HEK293T (cell line): ENCODE data around the gene F8.
A peak's percentile ranks its signal among the peaks of the same experiment; 100 is the strongest.
"Not testable (repeated sequence)": the region's sequence is repeated elsewhere in the genome, so short reads cannot be mapped to it uniquely, and the experiment has no call there.

Experiments
- CTCF ChIA-PET: fragments of 350-600 bp; formaldehyde crosslinking; extraction: SDS; loops from one replicate; lab custom pipeline; 2021; ENCODE audit warnings: antibody characterized with exemption, inconsistent platforms; lab: Yijun Ruan, JAX
- POLR2A ChIA-PET: fragments of 350-600 bp; formaldehyde crosslinking; extraction: SDS; loops from one replicate; lab custom pipeline; 2020; ENCODE audit warnings: antibody characterized with exemption, inconsistent platforms; lab: Yijun Ruan, JAX
- DNase-seq: peaks from one replicate; pipeline ENCODE4 v3.0.0; 2012; ENCODE audit warnings: mixed read lengths; ENCODE audit errors: extremely low spot score
- ARNT ChIP-seq: fragments of 450-650 bp; IDR thresholded peaks from 2 replicates; pipeline ENCODE4 v1.6.1; 2017; ENCODE audit warnings: mild to moderate bottlenecking
- BHLHE40 ChIP-seq: fragments of 450-650 bp; IDR thresholded peaks from 2 replicates; pipeline ENCODE4 v1.6.1; 2016; ENCODE audit warnings: mild to moderate bottlenecking, moderate library complexity, borderline replicate concordance
- CTBP1 ChIP-seq: fragments of 450-650 bp; IDR thresholded peaks from 2 replicates; pipeline ENCODE4 v1.6.1; 2016; ENCODE audit warnings: borderline replicate concordance
- ELF4 ChIP-seq: fragments of 450-650 bp; IDR thresholded peaks from 2 replicates; pipeline ENCODE4 v1.6.1; 2017; ENCODE audit warnings: antibody characterized with exemption
- FOXA1 ChIP-seq: fragments of 450-650 bp; IDR thresholded peaks from 2 replicates; pipeline ENCODE4 v1.6.1; 2016; ENCODE audit warnings: mild to moderate bottlenecking
- FOXK2 ChIP-seq: fragments of 450-650 bp; IDR thresholded peaks from 2 replicates; pipeline ENCODE4 v1.6.1; 2016; ENCODE audit warnings: mild to moderate bottlenecking
- FOXM1 ChIP-seq: fragments of 450-650 bp; IDR thresholded peaks from 2 replicates; pipeline ENCODE4 v1.6.1; 2017; ENCODE audit warnings: mild to moderate bottlenecking, borderline replicate concordance
- HDGF ChIP-seq: fragments of 450-650 bp; IDR thresholded peaks from 2 replicates; pipeline ENCODE4 v1.6.1; 2017; ENCODE audit warnings: antibody characterized with exemption, borderline replicate concordance
- L3MBTL2 ChIP-seq: fragments of 450-650 bp; conservative IDR thresholded peaks from 2 replicates; pipeline ENCODE4 v1.6.1; 2016; ENCODE audit warnings: mild to moderate bottlenecking
- LEF1 ChIP-seq: fragments of 450-650 bp; IDR thresholded peaks from 2 replicates; pipeline ENCODE4 v1.6.1; 2017; ENCODE audit warnings: mild to moderate bottlenecking, borderline replicate concordance
- NFRKB ChIP-seq: fragments of 450-650 bp; IDR thresholded peaks from 2 replicates; pipeline ENCODE4 v1.6.1; 2016; ENCODE audit warnings: mild to moderate bottlenecking, moderate library complexity
- PKNOX1 ChIP-seq: fragments of 450-650 bp; IDR thresholded peaks from 2 replicates; pipeline ENCODE4 v1.6.1; 2016
- SP1 ChIP-seq: fragments of 450-650 bp; IDR thresholded peaks from 2 replicates; pipeline ENCODE4 v1.6.1; 2017
- SUZ12 ChIP-seq: fragments of 450-650 bp; IDR thresholded peaks from 2 replicates; pipeline ENCODE4 v1.6.1; 2016; ENCODE audit warnings: mild to moderate bottlenecking
- TARDBP ChIP-seq: fragments of 450-650 bp; IDR thresholded peaks from 2 replicates; pipeline ENCODE4 v1.6.1; 2016
- ZNF384 ChIP-seq: fragments of 450-650 bp; IDR thresholded peaks from 2 replicates; pipeline ENCODE4 v1.6.1; 2016

Gene F8

DNA sequence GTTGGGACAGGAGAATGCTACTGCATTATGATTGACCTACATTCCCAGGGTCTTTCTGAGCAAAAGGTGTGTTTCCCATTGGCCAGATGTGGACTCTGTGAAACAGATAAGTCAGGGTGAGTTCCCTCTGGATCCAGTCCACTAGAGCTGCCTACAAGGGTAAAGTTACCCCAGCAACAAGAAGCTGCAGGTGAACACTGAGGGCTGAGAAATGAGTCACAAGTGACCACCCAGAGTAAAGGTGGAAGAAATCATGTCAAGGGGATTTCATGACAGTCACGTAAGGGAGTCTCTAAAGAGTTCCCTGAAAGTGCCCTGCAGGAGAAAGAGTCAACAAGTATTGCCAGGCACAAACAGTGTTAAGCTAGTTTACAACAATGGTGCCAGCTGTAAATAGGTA lies 120.1 kb downstream of the F8 start:
- POLR2A ChIA-PET = no interaction called here
- CTCF ChIA-PET = interaction anchor here (0.8 kb wide), 1 partner anchor 15 kb away, joined by 3 read pairs; no protein-coding TSS in a partner anchor
- no peak for DNase-seq
- no peak for TF ChIP-seq L3MBTL2

DNA sequence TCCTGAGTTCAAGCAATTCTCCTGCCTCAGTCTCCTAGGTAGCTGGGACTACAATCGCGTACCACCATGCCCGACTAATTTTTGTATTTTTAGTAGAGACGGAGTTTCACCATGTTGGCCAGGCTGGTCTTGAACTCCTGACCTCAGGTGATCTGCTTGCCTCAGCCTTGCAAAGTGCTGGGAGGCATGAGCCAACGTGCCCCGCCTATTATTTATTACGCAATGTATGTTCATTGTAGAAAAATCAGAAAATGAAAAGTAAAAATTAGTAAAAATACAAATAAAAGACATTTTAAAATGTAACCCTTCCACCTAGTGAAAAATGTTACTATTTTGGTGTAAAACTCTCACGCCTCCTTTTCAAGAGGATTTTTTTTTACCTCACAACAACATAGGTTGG lies 122.2 kb downstream of the F8 start:
- POLR2A ChIA-PET = no interaction called here
- TF ChIP-seq BHLHE40 (no peak), NFRKB (no peak), HDGF (no peak), FOXM1 (no peak), ZNF384 (no peak), ELF4 (no peak), CTBP1 (no peak)
- CTCF ChIA-PET = interaction anchor here (0.7 kb wide), 1 partner anchor 34 kb away, joined by 3 read pairs; no protein-coding TSS in a partner anchor
- no peak for DNase-seq

GRCh38 chrX:154892296-154892695 lies 130.2 kb downstream of the F8 start:
- ChIA-PET CTCF (no interaction called here), POLR2A (no interaction called here)
- DNase-seq = no peak
- TF ChIP-seq SUZ12 (no peak), ZNF384 (no peak), BHLHE40 (no peak), NFRKB (no peak), ELF4 (no peak), FOXM1 (no peak), L3MBTL2 (no peak), FOXK2 (no peak), HDGF (no peak), LEF1 (no peak), TARDBP (no peak), SP1 (no peak), FOXA1 (no peak), ARNT (no peak), PKNOX1 (no peak), CTBP1 (no peak)

GRCh38 chrX:154890990-154891639 lies 131.4 kb downstream of the F8 start:
- TF ChIP-seq PKNOX1 (peak; percentile 67), FOXA1 (no peak)
- ChIA-PET CTCF (no interaction called here), POLR2A (no interaction called here)
- DNase-seq = peak; percentile 14

- POLR2A ChIA-PET, DNase-seq, CTCF ChIA-PET: not testable (repeated sequence)
These were observed 135.7 kb downstream of the F8 start for GRCh38 chrX:154886789-154887221.

GRCh38 chrX:154886069-154886788 lies 136.3 kb downstream of the F8 start, which contains the start of gene F8A1:
F8A1 (plus strand) TSS chrX:154886355; CDS start chrX:154886375, 20 bp downstream.
- CTCF ChIA-PET, DNase-seq, POLR2A ChIA-PET: not testable (repeated sequence)

GRCh38 chrX:154885549-154885948 lies 137.0 kb downstream of the F8 start:
- POLR2A ChIA-PET, DNase-seq, CTCF ChIA-PET: not testable (repeated sequence)

DNA sequence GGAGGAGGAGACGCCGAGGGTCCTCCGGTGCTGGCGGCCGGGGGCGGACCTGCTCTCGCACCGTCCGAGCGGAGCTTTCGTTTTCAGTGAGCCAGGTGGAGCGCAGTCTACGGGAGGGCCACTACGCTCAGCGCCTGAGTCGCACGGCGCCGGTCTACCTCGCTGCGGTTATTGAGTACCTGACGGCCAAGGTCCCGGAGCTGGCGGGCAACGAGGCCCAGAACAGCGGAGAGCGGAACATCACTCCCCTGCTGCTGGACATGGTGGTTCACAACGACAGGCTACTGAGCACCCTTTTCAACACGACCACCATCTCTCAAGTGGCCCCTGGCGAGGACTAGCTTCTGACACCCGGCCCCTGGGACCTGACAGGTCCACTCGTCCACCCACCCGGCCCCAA lies 137.5 kb downstream of the F8 start:
- POLR2A ChIA-PET, CTCF ChIA-PET, DNase-seq: not testable (repeated sequence)

GRCh38 chrX:154884069-154884468 lies 138.5 kb downstream of the F8 start:
- CTCF ChIA-PET, DNase-seq, POLR2A ChIA-PET: not testable (repeated sequence)
